Stomach (tissue), 9 donors: ENCODE results near the gene ACP6. TPM values are rescaled to one million over a fixed set of nuclear protein-coding genes. Genes with fewer than 3 reads are reported as not detected.

Experiments
- DNase-seq, 2 donors: peaks; one replicate each; pipeline versions ENCODE4 v3.0.0 to v3.0.0-alpha.2; 2013 to 2019
- H3K27ac ChIP-seq, 5 donors: fragments of 200-600 bp in 4 of 5; sonication (generic) in 4 of 5; one replicate each; pipeline ENCODE4 v1.5.1; 2013 to 2019; ENCODE audit warnings: mild to moderate bottlenecking in 1 of 5, moderate library complexity in 1 of 5
- H3K27me3 ChIP-seq, 3 donors: fragments of 200-600 bp; sonication (generic); one replicate each; pipeline ENCODE4 v1.5.1; 2017 to 2019; ENCODE audit warnings: mixed run types in 1 of 3
- H3K36me3 ChIP-seq, 4 donors: fragments of 200-600 bp; sonication (generic); 1 replicate in 3 of 4; 2 replicates in 1 of 4; pipeline ENCODE4 v1.5.1; 2016 to 2019
- H3K4me1 ChIP-seq, 4 donors: fragments of 200-600 bp; sonication (generic); one replicate each; pipeline ENCODE4 v1.5.1; 2016 to 2019
- H3K4me3 ChIP-seq, 4 donors: fragments of 200-600 bp; sonication (generic) in 3 of 4; one replicate each; pipeline ENCODE4 v1.5.1; 2016 to 2019; ENCODE audit warnings: mild to moderate bottlenecking in 1 of 4
- H3K9me3 ChIP-seq, 4 donors: fragments of 200-600 bp; sonication (generic); one replicate each; pipeline ENCODE4 v1.5.1; 2016 to 2019
- CTCF ChIP-seq, 7 experiments: fragments of 450-650 bp in 4 of 7; fragments of 200-600 bp in 3 of 7; sonication (generic) in 3 of 7; IDR thresholded peaks; one replicate each; pipeline ENCODE4 v1.5.1; 2016 to 2019; ENCODE audit warnings: antibody characterized with exemption in 7 of 7, control low read depth in 2 of 7, mild to moderate bottlenecking in 1 of 7
- EP300 ChIP-seq: sonication (generic); formaldehyde crosslinking; IDR thresholded peaks from one replicate; pipeline ENCODE4 v1.6.1; 2017; ENCODE audit warnings: antibody characterized with exemption
- POLR2A ChIP-seq, 4 donors: fragments of 450-650 bp; IDR thresholded peaks; one replicate each; pipeline ENCODE4 v1.6.1; 2016; ENCODE audit warnings: antibody characterized with exemption in 4 of 4, control low read depth in 2 of 4, mild to moderate bottlenecking in 1 of 4, moderate library complexity in 1 of 4
- POLR2AphosphoS5 ChIP-seq, 3 donors: sonication (generic); formaldehyde crosslinking; IDR thresholded peaks; one replicate each; pipeline ENCODE4 v1.6.1; 2016; ENCODE audit warnings: antibody characterized with exemption in 3 of 3
- WGBS, 5 donors: extraction: QIAGEN DNeasy Blood & Tissue Kit in 3 of 5; methylation state at CpG; one replicate each; pipeline versions ENCODE4 v1.1.5 to v1.1.7; 2013 to 2018; 5-methylcytosine and 5-hydroxymethylcytosine counted together
- intact Hi-C: fragments of 100-400 bp; cut with DNase I; formaldehyde crosslinking; loops from one replicate; pipeline ENCODE4 v1.15.1; 2023; ENCODE audit warnings: low total_unique reads
- polyA plus RNA-seq, 3 donors: library from polyadenylated mRNA; stranded (reverse); fragments of 200-250 nt; gene quantifications; one replicate each; pipeline ENCODE4 v1.2.3, GENCODE V29; 2013
- small RNA-seq, 4 donors: library from RNA; depleted of rRNA; stranded (forward); fragments of <200 nt; gene quantifications; one replicate each; pipeline ENCODE3, GENCODE V24; 2016
- total RNA-seq, 5 donors: library from RNA; depleted of rRNA; stranded (reverse); fragments of >200 nt; gene quantifications; one replicate each; pipeline versions ENCODE4 v1.1.0 to v1.2.3, GENCODE V29; 2014 to 2016
- donor health status: healthy with polysubstance abuse.
- donor health status: Bipolar disorder and iron deficiency.
- donor health status: healthy.

Gene ACP6
- total and polyA plus RNA-seq, 8 donors: 3.5 to 55.9 (median 20.0) TPM

GRCh38 chr1:147597010-147597409 lies 73.3 kb downstream of the ACP6 start:
- H3K36me3 ChIP-seq: no peaks in the 10 kb centered on the region
- H3K4me1 ChIP-seq: peaks cover 0 to 28% (median 21%) of the 10 kb centered on the region in 4 donors
- WGBS, 5 donors: 82 to 92% (median 84%) methylated on average over 1 of the region's 1 CpG
- no peak for DNase-seq
- H3K4me3 ChIP-seq: no peak overlapping the region
- intact Hi-C loops: no loop called here
- no peak for TF ChIP-seq POLR2AphosphoS5 (IDR thresholded peaks at IDR 0.05)
- TF ChIP-seq EP300: no peak
- no peak for TF ChIP-seq POLR2A (IDR thresholded peaks at IDR 0.05)
- no peak for TF ChIP-seq CTCF (IDR thresholded peaks at IDR 0.05)
- H3K27ac ChIP-seq: no peak overlapping the region
- no peaks in the 10 kb centered on the region for H3K9me3 ChIP-seq
- no peaks in the 10 kb centered on the region for H3K27me3 ChIP-seq

Small RNA genes within 50 kb of the gene (small RNA-seq; reads per million reads assigned to genes)
- 0 reads per million in 4 donors for gene RN7SL261P

Other genes starting within 250 kb of the ACP6 start
- gene BCL9, start 129.0 kb downstream of the ACP6 start, total RNA-seq: 10 to 100 TPM in 1 of 5 donors, 1 to 10 TPM in 4; 1.4 to 47.5 (median 5.5) TPM
- gene BCL9, start 129.0 kb downstream of the ACP6 start, polyA plus RNA-seq: 1 to 10 TPM; 3.3 to 6.9 (median 4.4) TPM
- gene GJA5, start 90.1 kb upstream of the ACP6 start, total RNA-seq: 1 to 10 TPM in 3 of 5 donors, under 1 TPM in 1, not detected in 1; under 0.01 to 4.8 (median 2.3) TPM
- 1 to 10 TPM in 1 of 3 donors, under 1 TPM in 2; 0.61 to 1.1 (median 0.88) TPM for gene GJA5, start 90.1 kb upstream of the ACP6 start, polyA plus RNA-seq
- gene GJA8, start 232.3 kb upstream of the ACP6 start, total RNA-seq: not detected
- gene GJA8, start 232.3 kb upstream of the ACP6 start, polyA plus RNA-seq: not detected